MCF 10A (cell line): ENCODE data around the gene KLKB1. TPM values are rescaled to one million over a fixed set of nuclear protein-coding genes. Genes with fewer than 3 reads are reported as not detected.

ENCODE experiments used
- BruUV-seq: library from RNA; stranded (reverse); fragments of 400-500 nt; replicated peaks from 2 replicates; lab custom pipeline; 2021; lab: Mats Ljungman, UMichigan
- CTCF ChIA-PET: fragments of 300-600 bp; sonication (Branson Sonifier 250); formaldehyde crosslinking; extraction: SDS; loops from one replicate; lab custom pipeline; 2021; ENCODE audit warnings: antibody characterized with exemption, inconsistent platforms; lab: Yijun Ruan, JAX
- POLR2A ChIA-PET: fragments of 300-600, 350-650 bp; sonication (Branson Sonifier 250); formaldehyde crosslinking; extraction: SDS; loops from one replicate; lab custom pipeline; 2020; ENCODE audit warnings: antibody characterized with exemption, inconsistent platforms; lab: Yijun Ruan, JAX
- DNase-seq: peaks from one replicate; pipeline ENCODE4 v3.0.0-alpha.2; 2018; ENCODE audit not compliant: unreplicated experiment
- H3K27ac Mint-ChIP-seq: one replicate; pipeline ENCODE4 v1.8.0; 2022; ENCODE audit warnings: mild to moderate bottlenecking, low read depth, mixed read lengths; ENCODE audit not compliant: unreplicated experiment
- H3K27me3 Mint-ChIP-seq: one replicate; pipeline ENCODE4 v1.8.0; 2022; ENCODE audit warnings: mixed read lengths; ENCODE audit not compliant: insufficient read depth, unreplicated experiment
- H3K36me3 Mint-ChIP-seq: one replicate; pipeline ENCODE4 v1.8.0; 2022; ENCODE audit warnings: mild to moderate bottlenecking, moderate library complexity, mixed read lengths; ENCODE audit not compliant: insufficient read depth, unreplicated experiment
- H3K4me1 Mint-ChIP-seq: one replicate; pipeline ENCODE4 v1.8.0; 2022; ENCODE audit warnings: mixed read lengths; ENCODE audit not compliant: insufficient read depth, unreplicated experiment
- H3K4me3 Mint-ChIP-seq: one replicate; pipeline ENCODE4 v1.8.0; 2022; ENCODE audit warnings: mild to moderate bottlenecking, moderate library complexity, mixed read lengths; ENCODE audit not compliant: unreplicated experiment
- H3K9me3 Mint-ChIP-seq: one replicate; pipeline ENCODE4 v1.8.0; 2022; ENCODE audit warnings: mixed read lengths; ENCODE audit not compliant: unreplicated experiment
- CTCF ChIP-seq: fragments of 200-600 bp; IDR thresholded peaks from one replicate; pipeline ENCODE4 v1.8.0; 2022; ENCODE audit warnings: antibody characterized with exemption, mild to moderate bottlenecking; ENCODE audit not compliant: unreplicated experiment
- intact Hi-C: fragments of 100-400 bp; cut with micrococcal nuclease; formaldehyde crosslinking; loops from 2 replicates; pipeline ENCODE4 v1.14.1; 2022
- total RNA-seq: library from RNA; stranded (reverse); gene quantifications from 2 replicates; pipeline ENCODE4 v1.2.3, GENCODE V29; 2022

Gene KLKB1
- total RNA-seq, 1 experiment from 2014 or later, result 0.21 TPM

GRCh38 chr4:186225848-186226247 is 1.5 kb upstream of the KLKB1 start:
- intact Hi-C loops, result no loop called here
- no peaks in the 10 kb centered on the region for H3K4me1 Mint-ChIP-seq
- no peaks in the 10 kb centered on the region for H3K27me3 Mint-ChIP-seq

GRCh38 chr4:186226521-186227189 is 652 bp upstream of the KLKB1 start:
- POLR2A ChIA-PET, result no interaction called here
- no peak overlapping the region for H3K27ac Mint-ChIP-seq
- H3K27me3 Mint-ChIP-seq, result no peaks in the 10 kb centered on the region
- CTCF ChIA-PET, result no interaction called here
- BruUV-seq, result no TSS peak
- no peak for TF ChIP-seq CTCF
- DNase-seq, result no peak
- peaks cover 9% of the 10 kb centered on the region for H3K9me3 Mint-ChIP-seq
- H3K36me3 Mint-ChIP-seq, result no peaks in the 10 kb centered on the region
- H3K4me3 Mint-ChIP-seq, result no peak overlapping the region
- H3K4me1 Mint-ChIP-seq, result no peaks in the 10 kb centered on the region
- intact Hi-C loops, result no loop called here

More at GRCh38 chr4:186225848-186226247, 1.5 kb upstream of the KLKB1 start:
- H3K4me3 Mint-ChIP-seq, result no peak overlapping the region
- no peak for DNase-seq
- POLR2A ChIA-PET, result no interaction called here
- peaks cover 9% of the 10 kb centered on the region for H3K9me3 Mint-ChIP-seq
- no TSS peak for BruUV-seq
- TF ChIP-seq CTCF, result no peak
- H3K27ac Mint-ChIP-seq, result no peak overlapping the region
- no peaks in the 10 kb centered on the region for H3K36me3 Mint-ChIP-seq
- CTCF ChIA-PET, result interaction anchor here (0.6 kb wide), 1 partner anchor 1961 kb away, joined by 4 read pairs; no protein-coding TSS in a partner anchor

GRCh38 chr4:186227744-186228513 is 622 bp downstream of the KLKB1 start:
- Mint-ChIP-seq H3K27ac (no peak overlapping the region), H3K4me1 (no peaks in the 10 kb centered on the region), H3K36me3 (no peaks in the 10 kb centered on the region), H3K4me3 (no peak overlapping the region), H3K9me3 (peaks cover 9% of the 10 kb centered on the region), H3K27me3 (no peaks in the 10 kb centered on the region)
- intact Hi-C loops, result no loop called here
- POLR2A ChIA-PET, result interaction anchor here (0.6 kb wide), 1 partner anchor 669 kb away, joined by 3 read pairs; no protein-coding TSS in a partner anchor
- BruUV-seq, result no TSS peak
- DNase-seq, result no peak
- CTCF ChIA-PET, result interaction anchor here (0.8 kb wide), 1 partner anchor 21 kb away, joined by 3 read pairs; no protein-coding TSS in a partner anchor
- no peak for TF ChIP-seq CTCF

GRCh38 chr4:186228514-186228894 is 1.2 kb downstream of the KLKB1 start:
- POLR2A ChIA-PET, result no interaction called here
- H3K27me3 Mint-ChIP-seq, result no peaks in the 10 kb centered on the region

More at GRCh38 chr4:186228514-186228894, 1.2 kb downstream of the KLKB1 start:
- Mint-ChIP-seq H3K36me3 (no peaks in the 10 kb centered on the region), H3K27ac (no peak overlapping the region), H3K4me3 (no peak overlapping the region), H3K4me1 (no peaks in the 10 kb centered on the region), H3K9me3 (peaks cover 9% of the 10 kb centered on the region)
- CTCF ChIA-PET, result interaction anchor here (0.8 kb wide), 1 partner anchor 21 kb away, joined by 3 read pairs; no protein-coding TSS in a partner anchor
- no peak for DNase-seq
- intact Hi-C loops, result no loop called here
- no peak for TF ChIP-seq CTCF
- no TSS peak for BruUV-seq
